HG03521 (cell line): ENCODE measurements around the gene CPNE4.
"Not testable (repeated sequence)": the region's sequence is repeated elsewhere in the genome, so short reads cannot be mapped to it uniquely, and the experiment has no call there.

Experiments used
- ATAC-seq: cut with Tn5 transposase; IDR thresholded peaks from one replicate; pipeline ENCODE4 v1.9.1; 2021; ENCODE audit warnings: mild to moderate bottlenecking, moderate library complexity; ENCODE audit not compliant: unreplicated experiment

The CPNE4 gene

DNA sequence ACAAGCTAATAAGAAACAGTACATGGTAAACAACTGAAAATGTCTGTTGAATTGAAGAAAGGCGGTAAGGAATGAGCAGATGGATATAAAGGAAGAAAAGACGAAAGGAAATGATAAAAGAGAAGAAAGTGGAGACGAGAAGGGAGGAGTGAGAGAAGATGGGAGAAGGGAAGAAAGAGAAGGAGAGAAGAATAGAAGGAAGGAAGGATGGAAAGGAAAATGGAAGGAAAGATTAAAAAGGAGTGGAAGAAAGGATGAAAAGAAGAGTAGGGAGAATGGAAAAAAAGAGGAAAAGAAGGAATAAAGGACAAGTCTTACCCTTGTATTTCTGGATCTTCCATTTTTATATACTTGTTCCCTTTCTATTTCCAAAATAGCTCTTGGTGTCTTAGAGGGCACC is 17.7 kb downstream of the CPNE4 start:
- ATAC-seq = no peak

DNA sequence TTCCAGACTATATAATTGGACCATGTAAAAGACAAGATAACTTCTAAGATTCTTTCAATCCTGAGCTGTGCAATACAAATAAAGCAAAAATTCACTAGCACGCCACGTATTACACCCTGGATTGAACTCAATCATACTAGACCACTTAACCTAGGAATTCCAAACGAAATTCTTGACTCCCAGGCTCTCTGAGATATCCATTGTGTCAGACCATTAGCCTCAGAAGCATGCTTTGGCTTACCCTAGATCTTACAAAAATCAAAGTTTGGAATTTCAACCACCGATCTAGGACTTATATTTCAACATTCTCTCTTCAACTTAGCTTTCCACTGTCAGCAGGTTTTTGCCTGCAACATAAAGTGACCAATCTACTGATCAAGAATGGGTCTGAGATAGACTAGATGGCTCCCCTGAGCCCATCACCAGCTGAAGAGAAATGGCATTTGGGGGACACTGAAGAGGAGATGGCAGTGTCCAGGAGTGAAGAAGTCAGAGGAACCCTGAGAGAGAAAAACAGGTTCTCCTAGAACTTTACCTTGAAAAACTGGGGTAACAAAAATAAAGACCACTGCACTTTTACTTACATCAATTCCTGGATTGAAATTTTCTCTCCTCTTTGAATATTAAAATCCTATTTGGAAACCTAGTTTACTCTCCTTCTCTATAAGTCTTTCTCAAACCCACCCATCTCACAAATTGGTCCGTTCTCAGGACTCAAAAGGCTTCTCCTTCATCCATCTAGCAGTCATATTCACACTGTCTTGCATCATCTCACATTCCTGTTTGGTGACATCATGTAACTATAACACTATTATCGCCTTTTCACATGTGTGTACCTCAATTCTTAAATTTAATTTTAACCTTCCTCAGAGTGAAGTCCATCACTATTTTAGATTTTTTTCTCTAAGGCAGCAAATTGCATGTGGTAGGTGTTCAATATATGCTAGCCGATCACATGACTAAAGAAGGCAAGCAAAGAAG is 18.5 kb downstream of the CPNE4 start:
- no peak for ATAC-seq

DNA sequence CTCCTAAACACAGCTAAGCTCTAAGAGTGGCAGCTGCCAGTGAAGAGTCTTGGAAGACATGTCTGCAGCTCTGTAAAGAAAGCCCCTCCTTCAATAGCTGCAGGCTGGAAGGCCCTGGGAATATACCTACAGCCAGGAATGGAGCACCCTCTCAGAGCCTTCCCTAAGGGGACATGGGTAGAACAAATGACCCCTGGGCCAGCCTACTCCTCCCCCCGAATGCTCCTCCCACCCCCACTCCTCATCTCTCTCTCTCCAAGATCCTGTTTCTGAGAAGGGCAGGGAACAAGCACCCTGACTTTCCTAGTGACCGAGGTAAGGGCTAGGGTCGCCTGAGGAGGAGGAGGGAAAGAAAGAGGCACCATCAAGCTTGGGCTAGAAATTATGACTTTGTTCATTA is 20.7 kb downstream of the CPNE4 start:
- ATAC-seq = no peak

DNA sequence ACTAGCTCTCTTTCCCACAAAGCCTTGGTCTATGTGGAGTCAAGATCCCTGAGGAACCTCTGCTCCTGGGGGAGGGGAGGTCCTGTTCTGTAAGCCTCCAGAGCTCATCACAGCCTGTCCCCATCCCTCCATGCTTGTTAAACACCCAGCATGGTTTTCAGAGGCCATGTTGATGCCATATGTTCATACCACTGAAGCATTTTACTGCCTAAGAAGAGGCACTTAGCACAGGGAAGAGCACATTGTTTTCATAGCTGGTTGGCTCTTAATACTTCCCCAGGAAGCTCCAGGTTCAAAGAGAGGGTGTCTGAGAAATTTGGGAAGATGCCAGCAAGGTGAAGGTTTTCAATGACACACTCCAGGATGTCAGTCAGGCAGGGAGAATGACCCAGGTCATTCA is 25.6 kb downstream of the CPNE4 start:
- ATAC-seq = no peak

DNA sequence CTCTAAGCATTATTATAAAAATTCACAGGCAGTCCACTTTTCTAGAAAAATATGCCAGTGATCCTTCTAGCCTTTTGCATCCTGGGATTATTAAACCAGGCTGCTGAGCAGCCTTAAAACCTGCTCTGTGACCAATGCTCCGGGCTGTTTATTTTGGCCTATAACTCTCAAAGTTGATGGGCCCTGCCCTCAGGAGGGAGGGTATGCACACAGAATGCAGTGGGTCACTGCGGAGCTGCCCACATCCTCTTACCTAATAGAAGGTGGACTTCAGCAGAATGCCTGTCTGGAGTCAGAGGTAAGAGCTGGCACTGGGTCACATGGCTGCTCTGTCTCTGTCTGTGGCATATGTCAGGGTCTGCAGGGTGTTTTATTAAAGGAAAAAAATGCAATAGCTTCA is 26.0 kb downstream of the CPNE4 start:
- ATAC-seq = no peak

DNA sequence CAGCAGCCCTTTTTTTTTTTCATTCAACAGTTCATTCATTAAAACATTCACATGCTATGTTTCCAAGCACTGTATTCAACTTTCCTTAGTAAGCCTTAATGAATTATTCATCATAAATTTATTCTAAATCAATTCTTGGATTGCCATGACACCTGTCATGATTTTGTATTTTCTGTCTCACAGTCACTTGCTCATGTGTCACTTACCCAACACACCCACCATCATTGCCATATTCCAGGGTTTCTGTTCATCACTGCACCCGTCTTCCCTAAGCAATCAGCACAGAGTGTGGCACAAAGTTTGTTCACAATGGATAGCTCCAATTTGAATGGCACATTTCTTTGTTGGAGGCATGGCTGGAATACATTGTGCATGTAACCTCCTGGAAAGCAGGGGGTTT is 27.2 kb downstream of the CPNE4 start:
- ATAC-seq = no peak

DNA sequence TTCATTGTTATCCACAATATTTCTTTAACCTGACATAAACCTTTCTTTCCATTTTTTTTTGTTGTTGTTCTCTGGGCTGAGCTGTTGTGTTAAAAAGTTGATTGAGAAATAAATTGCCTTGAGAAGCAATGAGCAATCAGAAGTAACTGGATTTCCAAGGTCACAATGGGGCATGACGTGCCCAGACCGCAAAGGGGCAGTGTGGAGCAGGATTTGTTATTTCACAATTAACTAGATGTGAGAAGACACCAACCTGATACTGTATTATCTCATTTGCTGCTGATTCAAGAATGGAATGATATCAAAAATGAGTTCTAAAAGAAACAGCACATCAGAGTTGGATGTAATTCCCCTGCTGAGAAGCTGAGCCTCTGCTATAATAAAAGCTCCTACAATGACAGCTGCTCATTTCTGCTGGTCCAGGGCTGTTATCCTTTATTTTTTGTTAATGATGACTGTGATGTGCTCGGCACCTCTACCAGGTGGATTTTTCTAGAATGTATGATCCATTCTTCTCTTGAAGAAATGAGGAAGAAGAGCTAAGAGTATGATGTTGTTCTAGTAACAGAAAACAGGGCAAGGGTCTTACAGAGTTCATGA is 28.1 kb downstream of the CPNE4 start:
- no peak for ATAC-seq

DNA sequence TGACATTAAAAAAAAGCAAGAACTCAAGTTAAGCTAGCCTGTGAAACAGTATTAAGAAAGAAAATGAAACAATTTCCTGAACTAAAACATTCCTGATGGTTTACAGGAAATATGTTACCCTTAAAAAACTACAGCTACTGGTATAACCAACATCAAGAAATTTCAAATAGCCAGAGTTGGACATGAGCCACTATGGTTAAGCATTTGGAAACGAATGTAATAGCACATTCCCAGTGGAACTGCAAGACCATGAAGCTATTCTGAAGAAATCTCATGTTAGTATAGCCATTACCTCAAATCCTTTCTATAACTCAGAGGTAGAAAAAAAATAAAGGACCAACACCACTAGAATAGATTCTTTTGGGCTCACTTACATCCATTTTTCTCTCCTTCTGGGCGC is 30.2 kb downstream of the CPNE4 start:
- no peak for ATAC-seq

DNA sequence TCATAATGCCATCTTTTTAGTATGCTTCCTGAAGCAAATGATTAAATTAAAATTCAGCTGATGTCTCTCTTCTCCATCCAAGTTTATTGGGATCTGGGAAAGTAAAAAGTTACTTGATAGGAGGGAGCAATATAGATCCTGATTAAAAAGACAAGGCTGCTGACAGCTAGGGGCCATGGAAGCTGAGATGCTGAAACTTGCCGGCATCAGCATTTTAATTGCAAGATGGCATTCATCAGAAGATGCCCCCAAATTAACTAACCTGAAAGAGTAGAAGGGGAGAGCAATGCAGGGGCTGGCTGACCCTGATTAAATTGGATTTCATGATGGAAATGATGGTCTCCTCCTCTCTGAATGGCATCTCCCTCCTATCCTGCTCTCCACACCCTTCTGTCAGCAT is 31.1 kb downstream of the CPNE4 start:
- no peak for ATAC-seq

DNA sequence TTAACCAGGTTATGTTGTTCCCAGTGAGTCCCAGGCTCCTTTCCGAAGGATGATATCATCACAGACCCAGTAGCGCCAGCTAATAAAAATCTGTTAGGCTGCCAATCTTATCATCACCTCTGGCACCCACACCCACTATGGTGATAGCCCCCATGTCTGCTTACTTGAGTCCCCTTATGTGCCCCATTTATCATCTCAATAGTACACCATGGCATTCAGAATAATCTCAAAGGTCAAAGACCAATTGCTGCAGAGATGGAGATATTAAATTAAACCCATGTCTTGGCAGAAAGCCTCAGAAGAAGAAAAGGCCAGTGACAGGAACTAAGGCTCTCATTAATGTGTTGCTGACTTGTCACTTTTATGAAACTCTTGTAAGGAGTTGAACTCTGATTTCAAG is 32.8 kb downstream of the CPNE4 start:
- no peak for ATAC-seq

DNA sequence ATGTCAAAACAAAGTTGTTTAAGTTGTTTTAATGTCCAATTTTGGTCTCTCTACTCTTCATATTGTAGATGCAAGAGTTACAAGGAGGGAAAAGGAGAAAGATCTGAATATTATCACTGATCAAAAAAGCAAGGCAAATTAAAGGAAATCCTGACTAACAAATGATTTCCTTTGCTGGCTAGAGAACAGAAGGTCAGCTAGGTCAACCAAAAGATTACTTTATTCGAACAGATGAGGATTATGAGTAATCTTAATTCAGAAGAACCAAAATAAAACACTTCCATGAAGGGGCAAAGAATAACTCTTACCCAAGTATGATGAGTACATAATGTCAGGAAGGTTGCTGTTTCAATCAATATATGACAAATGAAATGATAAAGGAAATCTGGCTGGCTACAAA is 33.8 kb downstream of the CPNE4 start:
- ATAC-seq = no peak

DNA sequence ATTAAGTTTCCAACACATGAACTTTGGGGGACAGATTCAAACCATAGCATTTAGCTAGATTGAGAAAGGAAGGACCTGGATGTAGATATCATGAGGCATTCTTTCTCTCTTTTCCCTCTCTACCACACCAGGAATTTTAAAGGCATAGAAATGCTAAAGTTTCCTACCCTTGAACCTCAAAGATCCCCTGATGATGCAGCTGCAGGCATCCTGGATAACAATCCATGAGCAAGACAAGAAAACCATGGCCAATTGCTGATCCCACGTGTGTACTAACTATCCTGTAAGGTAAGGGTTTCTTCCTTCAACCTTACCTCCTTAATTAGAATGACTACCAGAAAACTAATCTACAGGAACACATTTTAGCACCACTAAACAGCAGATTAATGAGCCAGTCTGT is 36.8 kb downstream of the CPNE4 start:
- ATAC-seq = no peak

DNA sequence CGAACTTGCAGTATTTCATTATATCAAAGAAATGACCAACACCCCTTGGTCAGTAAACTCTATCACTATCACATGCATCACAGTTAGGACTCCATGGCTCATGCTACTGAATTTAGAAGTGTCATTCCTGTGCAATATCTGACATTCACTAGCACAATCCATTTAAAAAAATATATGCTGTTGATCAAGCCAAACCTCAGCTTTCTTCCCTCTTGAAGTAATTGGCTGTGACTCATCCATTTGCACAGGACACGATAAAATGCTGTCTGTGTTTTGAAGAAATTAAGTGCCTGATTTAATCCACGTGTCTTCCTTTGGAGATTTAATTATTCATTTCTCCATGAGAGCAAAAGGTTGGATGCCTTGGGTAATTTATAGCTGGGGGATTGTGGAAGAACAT is 38.9 kb downstream of the CPNE4 start:
- ATAC-seq = no peak

DNA sequence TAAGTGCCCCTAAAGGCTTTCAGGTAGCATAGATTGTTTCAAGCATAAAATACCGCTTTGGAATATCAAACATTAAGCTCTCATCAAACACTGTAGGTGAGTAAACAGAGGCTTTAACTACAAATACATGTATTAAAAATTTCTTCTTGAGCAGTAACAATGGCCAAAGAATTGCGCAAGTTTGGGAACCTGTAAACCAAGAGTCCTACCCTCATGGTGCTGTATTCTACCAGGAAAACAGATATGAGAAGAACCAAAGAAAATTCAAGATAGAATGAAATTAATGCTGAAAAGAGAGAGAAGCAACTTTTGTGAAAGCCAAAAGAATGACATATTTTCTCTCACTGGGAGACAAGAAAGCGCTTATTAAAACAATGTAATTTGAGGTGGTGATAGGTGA is 45.5 kb downstream of the CPNE4 start:
- ATAC-seq = no peak

DNA sequence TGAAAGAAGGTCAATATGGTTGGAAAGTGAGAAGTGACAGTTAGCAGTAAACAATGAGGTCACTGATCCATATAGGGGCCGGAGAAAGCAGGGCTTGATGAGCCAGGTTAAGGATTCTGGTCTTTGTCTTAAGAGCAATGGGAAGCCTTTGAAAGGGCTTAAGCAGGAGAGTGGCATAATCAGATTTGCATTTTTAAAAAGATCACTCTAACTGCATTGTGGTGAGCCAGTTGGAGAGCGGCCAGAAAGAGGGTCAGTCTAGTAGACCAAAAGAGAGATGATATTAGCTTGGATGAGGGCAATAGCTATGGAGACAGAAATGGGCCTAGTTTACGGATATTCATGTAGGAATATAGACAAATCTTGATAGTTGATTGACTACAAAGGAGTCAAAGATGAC is 46.6 kb downstream of the CPNE4 start:
- ATAC-seq = no peak

DNA sequence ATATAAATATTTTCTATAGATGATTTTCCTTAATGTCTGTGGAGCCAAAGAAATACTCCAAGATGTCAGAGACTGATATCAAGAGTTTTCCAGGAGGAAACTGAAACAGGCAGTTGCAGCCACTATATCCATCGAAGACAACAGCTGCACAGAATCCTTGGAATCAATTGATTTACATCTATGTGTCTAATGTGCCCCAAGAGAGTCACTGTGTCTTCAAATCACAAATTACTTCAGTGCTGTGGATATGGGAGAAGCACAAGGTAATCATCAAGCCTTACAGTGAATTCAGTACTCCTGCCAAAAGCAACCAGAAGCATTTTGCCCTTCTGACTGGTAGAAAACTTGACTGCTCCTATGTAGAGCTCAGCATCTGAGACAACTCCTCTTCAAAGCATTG is 51.1 kb downstream of the CPNE4 start:
- no peak for ATAC-seq

DNA sequence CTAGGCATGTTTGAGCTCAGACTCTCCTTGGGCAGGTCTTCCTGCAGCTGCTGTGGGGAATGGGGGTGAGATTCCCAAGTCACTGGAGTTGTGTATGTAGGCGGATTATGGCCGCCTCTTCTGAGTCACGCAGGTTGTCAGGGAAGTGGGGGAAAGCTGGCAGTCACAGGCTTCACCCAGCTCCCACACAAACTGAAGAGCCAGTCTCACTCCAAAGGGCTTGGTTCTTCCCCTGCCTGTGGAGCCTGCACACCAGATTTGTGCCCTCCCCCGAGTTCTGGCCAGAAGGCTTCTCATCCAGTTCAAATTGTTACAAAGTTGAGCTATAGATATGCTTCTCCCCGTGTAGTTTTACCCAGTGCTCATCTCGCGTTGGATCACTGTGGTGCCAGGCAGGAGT is 53.5 kb downstream of the CPNE4 start:
- no peak for ATAC-seq

DNA sequence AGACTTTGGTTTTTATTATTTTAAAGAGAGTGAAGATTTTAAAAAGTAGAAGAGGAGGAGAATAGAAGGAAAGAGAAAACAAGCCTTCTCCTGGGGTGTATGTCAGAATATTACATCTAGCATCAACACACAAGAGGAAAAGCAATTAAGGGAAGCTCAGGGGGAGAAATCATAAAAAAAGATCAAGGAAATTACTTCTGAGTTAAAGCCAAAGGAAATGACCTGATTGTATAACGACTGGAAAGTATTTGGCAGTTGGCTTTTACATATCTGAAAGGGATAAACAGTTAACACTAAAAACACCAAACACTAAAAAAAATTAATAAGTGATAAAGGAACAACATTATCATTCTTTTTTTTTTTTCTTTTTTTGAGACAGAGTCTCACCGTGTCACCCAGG is 58.4 kb downstream of the CPNE4 start:
- ATAC-seq = no peak

DNA sequence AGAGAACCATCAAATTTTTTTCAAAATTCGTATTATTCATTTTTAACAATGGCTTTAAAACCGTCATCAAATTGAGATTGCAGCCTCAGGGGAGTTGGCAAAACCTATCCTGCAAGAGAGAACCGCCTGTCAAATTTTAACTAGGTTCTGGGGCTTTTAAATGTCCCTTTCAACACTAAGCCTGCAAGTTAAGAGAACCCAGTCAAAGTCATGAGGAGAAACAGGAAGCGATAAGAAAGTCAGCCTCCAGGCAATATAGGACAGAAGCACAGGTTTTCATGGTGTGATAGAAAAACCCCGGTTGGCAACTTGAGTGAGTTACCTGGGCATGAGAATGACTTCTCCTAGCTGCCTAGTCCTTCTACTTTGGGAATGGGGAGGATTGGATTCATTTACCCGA is 59.8 kb downstream of the CPNE4 start:
- no peak for ATAC-seq

DNA sequence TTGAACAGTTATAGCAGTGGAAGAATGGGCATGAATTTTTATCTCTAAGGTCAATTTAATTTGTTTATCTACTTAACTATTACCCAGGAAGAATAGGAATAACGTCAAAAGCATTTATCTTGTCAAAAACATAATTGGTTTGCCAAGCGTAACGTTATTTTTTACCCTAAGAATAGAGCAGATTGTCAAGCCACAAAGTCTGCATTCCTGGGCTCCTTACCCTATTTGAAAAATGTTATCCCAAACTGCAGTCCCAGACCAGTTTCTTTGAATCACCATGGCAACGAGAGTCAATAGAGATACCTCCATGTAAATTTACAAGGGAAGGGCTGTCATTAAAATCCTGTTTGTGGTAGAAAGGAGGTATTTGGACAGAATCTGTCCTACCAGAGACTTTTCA is 61.1 kb downstream of the CPNE4 start:
- no peak for ATAC-seq

DNA sequence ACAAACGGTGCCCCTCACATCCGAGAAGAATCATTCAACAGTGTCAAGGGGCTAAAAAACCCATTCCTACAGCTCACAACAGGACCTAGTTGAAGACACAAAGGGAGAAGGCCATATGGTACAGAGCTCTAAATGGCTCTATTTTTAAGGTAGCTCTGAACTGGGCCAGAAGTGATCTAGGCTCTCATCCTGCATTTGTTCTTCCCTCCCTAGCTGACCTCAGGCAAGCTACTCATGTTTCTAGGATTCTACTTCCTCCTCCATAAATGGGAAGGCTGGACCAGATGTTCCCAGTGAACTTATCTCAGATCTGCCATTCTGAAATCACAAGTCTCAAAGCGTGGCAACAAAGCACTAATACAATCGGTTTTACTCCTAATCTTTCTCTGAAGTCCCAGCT is 62.3 kb downstream of the CPNE4 start:
- ATAC-seq = no peak

DNA sequence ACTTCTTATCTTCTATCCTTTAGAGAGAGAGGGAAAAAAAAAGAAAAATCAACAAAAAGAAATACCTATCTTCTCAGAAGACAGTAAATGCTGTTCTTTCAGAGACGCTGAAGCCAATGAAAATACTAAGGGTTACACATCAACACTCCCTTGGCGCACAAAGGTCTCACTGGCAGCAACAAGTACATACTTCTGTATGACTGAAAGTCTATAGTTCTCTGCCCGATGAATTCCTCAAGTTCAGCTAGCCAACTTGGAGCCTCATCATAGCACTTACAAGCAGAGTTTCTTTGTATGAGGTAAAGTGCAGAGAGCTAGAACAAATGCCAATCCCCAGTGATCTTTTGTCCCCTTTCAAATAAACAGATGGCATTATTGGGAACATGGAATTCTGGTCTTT is 62.7 kb downstream of the CPNE4 start:
- no peak for ATAC-seq

DNA sequence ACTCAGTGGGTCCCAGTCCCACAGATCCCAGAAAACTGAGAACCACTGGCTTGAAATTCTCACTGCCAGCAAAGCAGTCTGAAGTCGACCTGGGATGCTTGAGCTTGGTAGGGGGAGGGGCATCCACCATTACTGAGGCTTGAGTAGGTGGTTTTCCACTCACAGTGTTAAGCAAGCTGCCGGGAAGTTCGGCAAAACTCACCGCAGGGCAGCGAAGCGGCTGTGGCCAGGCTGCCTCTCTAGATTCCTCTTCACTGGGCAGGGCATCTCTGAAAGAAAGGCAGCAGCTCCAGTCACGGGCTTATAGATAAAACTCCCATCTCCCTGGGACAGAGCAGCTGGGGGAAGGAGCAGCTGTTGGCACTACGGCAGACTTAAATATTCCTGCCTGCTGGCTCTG is 71.4 kb downstream of the CPNE4 start:
- ATAC-seq = not testable (repeated sequence)
